Stimulated activated naive B cell treated with anti-CD40 and anti-IgM and Interleukin-4, amounts not matched to agents 10 μg/mL and 1 μg/mL and 100 μg/mL, for 72 hours (primary cell): Measurements from ENCODE around the gene OPCML.

Experiments used
- ATAC-seq, 2 donors: fragments of 150-1000 bp; cut with Tn5 transposase; replicated peaks; 2 replicates each; pipeline ENCODE4 v1.10.0; 2021; ENCODE audit warnings: moderate library complexity in 1 of 2
- DNase-seq: peaks from one replicate; pipeline ENCODE4 v3.0.0; 2021
- H3K27ac Mint-ChIP-seq: one replicate; pipeline ENCODE4 v1.8.0; 2022; ENCODE audit warnings: mild to moderate bottlenecking, mixed read lengths
- H3K27me3 Mint-ChIP-seq, 2 donors: one replicate each; pipeline ENCODE4 v1.8.0; 2022; ENCODE audit warnings: mixed read lengths in 2 of 2
- H3K36me3 Mint-ChIP-seq, 2 donors: one replicate each; pipeline ENCODE4 v1.8.0; 2022; ENCODE audit warnings: mixed read lengths in 2 of 2, mild to moderate bottlenecking in 1 of 2
- H3K4me1 Mint-ChIP-seq, 2 donors: one replicate each; pipeline ENCODE4 v1.8.0; 2022; ENCODE audit warnings: mixed read lengths in 2 of 2, mild to moderate bottlenecking in 1 of 2
- H3K4me3 Mint-ChIP-seq, 2 donors: one replicate each; pipeline ENCODE4 v1.8.0; 2022; ENCODE audit warnings: mild to moderate bottlenecking in 2 of 2, mixed read lengths in 2 of 2, moderate library complexity in 1 of 2
- H3K9me3 Mint-ChIP-seq, 2 donors: one replicate each; pipeline ENCODE4 v1.8.0; 2022; ENCODE audit warnings: mixed read lengths in 2 of 2, mild to moderate bottlenecking in 1 of 2

Gene OPCML

DNA sequence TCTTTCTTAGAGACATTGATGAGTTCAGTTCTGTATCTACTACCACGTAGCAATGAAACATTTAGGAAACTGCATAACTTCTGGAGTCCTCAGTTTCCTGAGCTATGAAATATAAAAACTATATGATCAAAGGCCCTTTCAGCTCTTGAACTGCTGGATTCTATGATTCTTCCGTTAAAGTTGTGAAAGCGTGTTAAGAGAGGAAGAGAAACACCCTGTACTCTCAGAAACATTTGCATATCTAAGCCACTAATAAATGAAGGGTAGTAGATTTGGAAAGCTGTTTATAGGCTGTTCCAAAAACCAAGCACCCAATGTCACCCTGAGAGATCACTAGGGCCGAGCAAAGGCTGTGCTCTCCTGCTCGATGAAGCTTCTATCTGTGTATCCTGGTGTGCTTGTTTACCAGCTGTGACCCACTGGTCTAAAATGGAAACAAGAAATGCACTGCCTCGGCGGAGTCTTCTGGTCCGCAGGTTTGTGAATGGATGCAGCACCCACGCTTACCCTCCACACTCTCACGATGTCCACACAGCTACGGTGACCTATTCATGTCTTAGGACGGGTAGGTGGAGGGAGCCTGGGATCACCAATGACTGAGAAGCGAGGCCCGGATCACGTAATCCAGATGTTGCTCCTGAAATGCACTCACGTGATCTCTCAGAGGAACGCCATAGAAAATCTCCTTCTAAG lies 325.8 kb downstream of the OPCML start:
- H3K4me1 Mint-ChIP-seq: no peaks in the 10 kb centered on the region
- H3K27ac Mint-ChIP-seq: no peak overlapping the region
- DNase-seq: no peak
- H3K36me3 Mint-ChIP-seq: no peaks in the 10 kb centered on the region
- H3K27me3 Mint-ChIP-seq: no peaks in the 10 kb centered on the region
- peak in 1 of 2 donors; percentile 27 for ATAC-seq
- no peaks in the 10 kb centered on the region for H3K9me3 Mint-ChIP-seq
- no peak overlapping the region for H3K4me3 Mint-ChIP-seq

DNA sequence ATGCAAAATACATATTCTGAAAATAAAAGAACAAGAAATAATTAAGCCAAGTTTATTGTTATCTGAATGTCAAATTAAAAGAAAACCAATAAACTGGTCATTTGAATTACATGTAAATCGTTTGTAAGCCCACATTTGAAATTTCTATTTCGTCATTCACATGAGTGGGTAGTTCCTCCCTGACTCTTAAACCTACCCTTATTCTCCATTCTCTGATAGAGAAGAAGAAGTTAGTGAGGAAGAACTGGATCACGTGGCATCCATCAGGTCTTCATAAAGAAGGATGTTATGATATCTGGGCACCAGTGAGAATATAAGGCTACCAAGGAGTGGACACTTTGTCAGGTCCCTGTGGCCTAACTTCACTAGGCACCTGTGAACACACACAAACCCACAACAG lies 328.1 kb downstream of the OPCML start:
- Mint-ChIP-seq H3K4me3 (no peak overlapping the region), H3K9me3 (no peaks in the 10 kb centered on the region), H3K4me1 (no peaks in the 10 kb centered on the region), H3K36me3 (no peaks in the 10 kb centered on the region), H3K27ac (no peak overlapping the region), H3K27me3 (no peaks in the 10 kb centered on the region)
- ATAC-seq: no peak
- DNase-seq: no peak

DNA sequence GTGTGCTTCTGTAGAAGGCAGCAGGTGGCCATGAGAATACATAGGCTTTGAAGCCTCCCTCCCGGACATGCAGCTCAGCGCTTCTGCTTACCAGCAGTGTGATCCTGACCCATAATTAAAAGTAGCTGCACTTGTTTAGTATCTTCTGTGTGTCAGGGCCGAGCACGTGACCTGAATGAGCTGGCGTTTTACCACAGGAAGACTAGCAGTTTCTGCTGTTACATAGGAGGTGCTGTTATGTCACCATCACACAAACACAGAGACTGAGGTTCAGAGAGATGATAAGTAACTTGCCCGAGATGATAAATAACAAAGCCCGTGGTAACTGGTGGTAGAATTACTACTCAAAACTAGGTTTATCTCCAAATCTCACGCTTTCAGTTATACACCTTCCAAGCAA lies 329.5 kb downstream of the OPCML start:
- no peaks in the 10 kb centered on the region for H3K4me1 Mint-ChIP-seq
- peaks cover 0 to 6% of the 10 kb centered on the region in 2 donors for H3K27me3 Mint-ChIP-seq
- ATAC-seq: no peak
- no peak overlapping the region for H3K27ac Mint-ChIP-seq
- no peaks in the 10 kb centered on the region for H3K9me3 Mint-ChIP-seq
- H3K4me3 Mint-ChIP-seq: no peak overlapping the region
- no peak for DNase-seq
- no peaks in the 10 kb centered on the region for H3K36me3 Mint-ChIP-seq

DNA sequence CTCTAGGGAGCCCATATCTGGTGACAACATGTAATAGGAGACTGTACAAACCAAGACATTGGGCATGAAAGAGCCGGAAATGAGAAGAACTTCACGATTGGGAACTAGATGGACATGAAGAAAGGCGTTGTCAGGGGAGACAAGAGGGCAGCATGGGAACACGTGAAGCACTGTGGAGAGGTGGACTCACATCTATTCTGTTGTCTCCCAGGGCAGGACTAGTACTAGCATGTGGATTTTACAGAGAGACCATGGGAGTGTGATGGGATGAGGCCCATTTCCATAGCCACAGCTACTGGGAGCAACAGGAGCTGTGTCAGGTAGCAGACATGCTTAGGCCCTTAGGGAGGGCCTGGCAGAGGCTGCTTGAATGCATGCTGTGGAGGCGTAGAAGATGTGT lies 333.9 kb downstream of the OPCML start:
- DNase-seq: no peak
- H3K9me3 Mint-ChIP-seq: no peaks in the 10 kb centered on the region
- no peaks in the 10 kb centered on the region for H3K36me3 Mint-ChIP-seq
- H3K27ac Mint-ChIP-seq: no peak overlapping the region
- no peak for ATAC-seq
- H3K4me3 Mint-ChIP-seq: no peak overlapping the region
- peaks cover 0 to 6% of the 10 kb centered on the region in 2 donors for H3K27me3 Mint-ChIP-seq
- H3K4me1 Mint-ChIP-seq: no peaks in the 10 kb centered on the region

DNA sequence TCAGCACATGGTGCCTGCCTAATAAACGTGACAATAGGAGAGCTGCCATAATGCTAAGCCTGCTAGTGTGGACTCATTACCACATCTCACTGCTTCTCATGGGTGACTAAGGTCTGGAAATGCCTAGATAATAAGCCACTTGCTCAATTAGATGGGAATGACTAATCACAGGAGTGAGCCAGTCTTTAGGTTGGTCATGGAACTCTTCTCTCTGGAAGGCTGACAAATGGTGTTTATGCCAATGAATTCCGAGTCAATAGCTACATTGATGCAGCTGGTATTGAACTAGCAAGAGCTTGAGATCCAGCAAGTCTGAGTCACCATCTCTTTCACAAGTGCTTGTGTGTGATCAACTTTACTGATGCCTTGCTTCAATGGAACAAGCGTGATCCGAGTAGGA lies 334.9 kb downstream of the OPCML start:
- peaks cover 0 to 6% of the 10 kb centered on the region in 2 donors for H3K27me3 Mint-ChIP-seq
- no peaks in the 10 kb centered on the region for H3K9me3 Mint-ChIP-seq
- no peak for DNase-seq
- peaks cover 0 to 5% of the 10 kb centered on the region in 2 donors for H3K4me1 Mint-ChIP-seq
- no peak for ATAC-seq
- H3K27ac Mint-ChIP-seq: no peak overlapping the region
- H3K4me3 Mint-ChIP-seq: no peak overlapping the region
- H3K36me3 Mint-ChIP-seq: no peaks in the 10 kb centered on the region

- Mint-ChIP-seq H3K27ac (no peak overlapping the region), H3K4me1 (peaks cover 0 to 8% of the 10 kb centered on the region in 2 donors), H3K27me3 (no peaks in the 10 kb centered on the region), H3K36me3 (no peaks in the 10 kb centered on the region), H3K4me3 (no peak overlapping the region), H3K9me3 (no peaks in the 10 kb centered on the region)
- no peak for DNase-seq
- no peak for ATAC-seq
These were observed 340.4 kb downstream of the OPCML start for GRCh38 chr11:133191931-133192330.

- Mint-ChIP-seq H3K9me3 (peaks cover 3 to 6% of the 10 kb centered on the region in 2 donors), H3K4me1 (no peaks in the 10 kb centered on the region), H3K27me3 (peaks cover 0 to 5% of the 10 kb centered on the region in 2 donors), H3K36me3 (no peaks in the 10 kb centered on the region), H3K4me3 (no peak overlapping the region), H3K27ac (no peak overlapping the region)
- no peak for DNase-seq
- ATAC-seq: no peak
These were observed 350.6 kb downstream of the OPCML start for GRCh38 chr11:133181667-133182066.

GRCh38 chr11:133181066-133181465 lies 351.2 kb downstream of the OPCML start:
- DNase-seq (no peak), ATAC-seq (no peak)
- no peak overlapping the region for H3K4me3 Mint-ChIP-seq
- H3K4me1 Mint-ChIP-seq: no peaks in the 10 kb centered on the region
- peaks cover 0 to 5% of the 10 kb centered on the region in 2 donors for H3K27me3 Mint-ChIP-seq
- H3K27ac Mint-ChIP-seq: no peak overlapping the region
- H3K36me3 Mint-ChIP-seq: no peaks in the 10 kb centered on the region
- peaks cover 3 to 6% of the 10 kb centered on the region in 2 donors for H3K9me3 Mint-ChIP-seq

GRCh38 chr11:133180201-133180600 lies 352.1 kb downstream of the OPCML start:
- H3K9me3 Mint-ChIP-seq: peaks cover 3 to 6% of the 10 kb centered on the region in 2 donors
- peaks cover 0 to 5% of the 10 kb centered on the region in 2 donors for H3K27me3 Mint-ChIP-seq
- H3K27ac Mint-ChIP-seq: no peak overlapping the region
- H3K36me3 Mint-ChIP-seq: no peaks in the 10 kb centered on the region
- peak in 1 of 2 donors; percentile 58 for ATAC-seq
- no peak for DNase-seq
- H3K4me3 Mint-ChIP-seq: no peak overlapping the region
- H3K4me1 Mint-ChIP-seq: no peaks in the 10 kb centered on the region

GRCh38 chr11:133176748-133177147 lies 355.6 kb downstream of the OPCML start:
- peaks cover 0 to 3% of the 10 kb centered on the region in 2 donors for H3K9me3 Mint-ChIP-seq
- no peak for DNase-seq
- H3K4me3 Mint-ChIP-seq: no peak overlapping the region
- no peaks in the 10 kb centered on the region for H3K27me3 Mint-ChIP-seq
- H3K4me1 Mint-ChIP-seq: no peaks in the 10 kb centered on the region
- no peaks in the 10 kb centered on the region for H3K36me3 Mint-ChIP-seq
- no peak for ATAC-seq
- no peak overlapping the region for H3K27ac Mint-ChIP-seq

DNA sequence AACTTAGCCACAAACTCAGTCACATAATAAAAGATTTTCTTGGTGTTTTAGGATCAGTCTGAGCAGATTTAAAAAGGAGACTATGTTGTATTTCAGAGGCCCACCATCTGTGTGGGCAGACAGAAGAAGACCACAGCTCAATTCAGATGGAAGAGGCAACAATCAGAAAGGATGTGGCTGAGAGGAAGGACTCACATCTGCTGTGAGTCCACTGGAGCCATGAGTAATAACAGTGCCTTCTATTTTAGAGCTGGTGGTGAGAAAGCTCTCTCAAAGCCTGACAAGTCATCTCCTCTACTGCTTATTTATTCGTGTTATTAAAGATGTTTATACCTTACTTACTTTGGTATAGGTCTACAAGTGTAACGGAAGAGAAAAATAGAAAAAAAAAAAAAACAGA lies 357.2 kb downstream of the OPCML start:
- no peak for ATAC-seq

GRCh38 chr11:133173810-133174412 lies 358.4 kb downstream of the OPCML start:
- no peaks in the 10 kb centered on the region for H3K36me3 Mint-ChIP-seq
- H3K27me3 Mint-ChIP-seq: no peaks in the 10 kb centered on the region
- no peaks in the 10 kb centered on the region for H3K4me1 Mint-ChIP-seq
- no peak overlapping the region for H3K4me3 Mint-ChIP-seq
- no peak overlapping the region for H3K27ac Mint-ChIP-seq
- no peaks in the 10 kb centered on the region for H3K9me3 Mint-ChIP-seq
- DNase-seq (no peak), ATAC-seq (no peak)

More for the DNA sequence above, 357.2 kb downstream of the OPCML start:
- Mint-ChIP-seq H3K27ac (no peak overlapping the region), H3K36me3 (no peaks in the 10 kb centered on the region), H3K4me3 (no peak overlapping the region), H3K9me3 (peaks cover 0 to 3% of the 10 kb centered on the region in 2 donors), H3K27me3 (no peaks in the 10 kb centered on the region), H3K4me1 (no peaks in the 10 kb centered on the region)
- no peak for DNase-seq

DNA sequence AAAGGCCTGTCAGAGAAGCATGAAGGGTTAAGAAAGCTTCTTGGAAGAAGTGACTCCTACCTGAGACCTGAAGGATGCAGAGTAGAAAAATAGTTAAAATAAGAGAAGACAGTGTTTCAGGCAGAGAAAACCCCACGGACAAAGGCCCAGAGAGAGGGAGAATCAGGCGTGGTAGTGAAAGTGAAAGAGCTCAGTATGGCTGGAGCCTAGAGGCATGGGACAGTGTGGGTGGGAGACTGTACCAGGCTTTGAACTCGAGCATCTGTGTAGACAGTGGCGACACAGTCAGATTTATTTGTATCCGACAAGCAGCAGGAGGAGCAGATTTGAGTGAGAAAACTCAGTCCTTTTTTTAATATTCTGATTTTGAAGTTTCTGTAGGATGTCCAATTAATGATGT lies 360.0 kb downstream of the OPCML start:
- DNase-seq: no peak
- Mint-ChIP-seq H3K36me3 (no peaks in the 10 kb centered on the region), H3K27ac (no peak overlapping the region), H3K9me3 (no peaks in the 10 kb centered on the region), H3K4me1 (no peaks in the 10 kb centered on the region), H3K27me3 (no peaks in the 10 kb centered on the region), H3K4me3 (no peak overlapping the region)
- ATAC-seq: no peak

- Mint-ChIP-seq H3K27ac (no peak overlapping the region), H3K4me1 (no peaks in the 10 kb centered on the region), H3K9me3 (no peaks in the 10 kb centered on the region), H3K4me3 (no peak overlapping the region), H3K27me3 (no peaks in the 10 kb centered on the region), H3K36me3 (no peaks in the 10 kb centered on the region)
- no peak for DNase-seq
- no peak for ATAC-seq
These were observed 360.9 kb downstream of the OPCML start for GRCh38 chr11:133171374-133171773.

- no peaks in the 10 kb centered on the region for H3K27me3 Mint-ChIP-seq
- ATAC-seq (no peak), DNase-seq (no peak)
- H3K4me1 Mint-ChIP-seq: no peaks in the 10 kb centered on the region
- no peak overlapping the region for H3K27ac Mint-ChIP-seq
- no peaks in the 10 kb centered on the region for H3K9me3 Mint-ChIP-seq
- no peak overlapping the region for H3K4me3 Mint-ChIP-seq
- no peaks in the 10 kb centered on the region for H3K36me3 Mint-ChIP-seq
These were observed 364.3 kb downstream of the OPCML start for GRCh38 chr11:133168016-133168415.
